Testis (tissue), 2 donors: ENCODE measurements around the gene MAP7D1.

Source experiments
- CTCF ChIP-seq, 3 experiments: fragments of 450-650 bp in 2 of 3; fragments of 200-600 bp in 1 of 3; sonication (generic) in 1 of 3; IDR thresholded peaks; one replicate each; pipeline ENCODE4 v1.5.1; 2016 to 2019; ENCODE audit warnings: antibody characterized with exemption in 3 of 3, mild to moderate bottlenecking in 2 of 3, moderate library complexity in 1 of 3
- POLR2A ChIP-seq: fragments of 450-650 bp; IDR thresholded peaks from one replicate; pipeline ENCODE4 v1.6.1; 2017; ENCODE audit warnings: antibody characterized with exemption, mild to moderate bottlenecking, moderate library complexity

DNA sequence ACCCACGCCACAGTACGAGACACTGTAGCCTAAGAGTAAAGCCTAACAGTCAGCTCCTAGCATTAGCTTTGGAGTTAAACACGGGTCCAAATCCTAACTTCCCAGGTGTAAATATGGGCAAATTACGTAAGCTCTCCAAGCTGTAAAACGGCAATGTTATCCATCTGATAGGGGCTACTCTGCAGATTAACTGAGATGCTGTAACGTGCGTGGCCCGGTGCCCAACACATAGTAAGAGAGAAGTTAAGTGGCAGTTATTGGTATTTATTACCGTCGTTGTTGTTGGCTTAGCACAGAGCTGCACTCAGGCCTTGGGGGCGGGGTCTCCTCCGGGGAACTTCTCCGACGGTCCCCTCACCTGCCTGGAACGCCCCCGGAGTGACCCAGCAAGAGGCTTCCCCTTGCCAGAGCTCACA lies 7.1 kb upstream of the MAP7D1 start:
- TF ChIP-seq POLR2A: no peak
- no peak for TF ChIP-seq CTCF (IDR thresholded peaks at IDR 0.05)
